GM18502 (cell line): ENCODE data around the gene XKR3.
"Not testable (repeated sequence)": the region's sequence is repeated elsewhere in the genome, so short reads cannot be mapped to it uniquely, and the experiment has no call there.

Experiments
- ATAC-seq: cut with Tn5 transposase; IDR thresholded peaks from one replicate; pipeline ENCODE4 v1.9.1; 2021; ENCODE audit warnings: mild to moderate bottlenecking; ENCODE audit not compliant: unreplicated experiment, poor library complexity

Gene XKR3

GRCh38 chr22:16760416-16760815 lies 64.8 kb downstream of the XKR3 start:
- not testable (repeated sequence) for ATAC-seq

- not testable (repeated sequence) for ATAC-seq
Observed at GRCh38 chr22:16749282-16749681, 75.9 kb downstream of the XKR3 start.

GRCh38 chr22:16748160-16748929 lies 76.9 kb downstream of the XKR3 start:
- ATAC-seq, result not testable (repeated sequence)

GRCh38 chr22:16747266-16748159 lies 77.7 kb downstream of the XKR3 start:
- ATAC-seq, result not testable (repeated sequence)

GRCh38 chr22:16734271-16734670 lies 90.9 kb downstream of the XKR3 start:
- not testable (repeated sequence) for ATAC-seq
